Globus pallidus (tissue), 1 donor: ENCODE results near the gene CLSTN2.

Experiments used
- DNase-seq: peaks from one replicate; pipeline ENCODE4 v3.0.0-alpha.2; 2015; ENCODE audit warnings: low spot score

The CLSTN2 gene

DNA sequence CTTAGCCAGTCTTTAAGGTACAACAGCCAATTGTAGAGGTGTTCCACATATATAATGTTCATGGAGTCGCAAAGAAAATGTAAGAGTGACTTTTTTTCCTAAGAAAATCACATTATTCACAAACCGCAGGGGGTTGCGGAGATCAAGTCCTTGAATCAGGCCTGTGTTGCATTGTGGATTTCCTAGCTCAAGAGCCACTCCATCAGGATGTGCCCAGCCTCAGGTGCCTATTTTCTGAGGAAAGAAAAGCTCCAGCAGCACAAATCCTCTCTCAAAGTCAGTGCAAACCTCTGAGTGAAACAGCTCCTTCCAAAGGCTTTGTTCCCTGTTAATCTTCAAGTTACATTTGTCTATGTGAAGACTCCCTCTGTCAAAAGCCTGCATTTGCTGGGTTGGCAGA, 349.4 kb downstream of the CLSTN2 start:
- no peak for DNase-seq

DNA sequence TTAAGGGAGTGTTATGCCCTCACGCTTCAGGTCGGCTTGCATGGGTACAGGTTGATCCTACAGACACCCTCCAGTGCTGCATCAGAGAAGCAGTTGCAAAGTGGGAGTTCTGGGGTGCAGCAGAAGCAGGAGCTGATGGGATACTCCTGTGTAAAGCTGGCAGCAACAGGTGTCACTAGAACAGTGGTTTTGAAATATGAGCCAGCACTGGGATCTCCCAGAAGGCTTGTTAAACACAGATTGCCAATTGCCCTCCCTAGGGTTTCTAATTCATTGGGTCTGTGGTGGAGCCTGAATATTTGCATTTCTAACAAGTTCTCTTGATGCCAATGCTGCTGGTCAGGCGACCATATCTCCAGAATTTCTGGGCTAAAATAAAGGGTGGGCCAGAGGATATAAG, 350.4 kb downstream of the CLSTN2 start:
- DNase-seq, result no peak

GRCh38 chr3:140288595-140288994, 353.6 kb downstream of the CLSTN2 start:
- no peak for DNase-seq

DNA sequence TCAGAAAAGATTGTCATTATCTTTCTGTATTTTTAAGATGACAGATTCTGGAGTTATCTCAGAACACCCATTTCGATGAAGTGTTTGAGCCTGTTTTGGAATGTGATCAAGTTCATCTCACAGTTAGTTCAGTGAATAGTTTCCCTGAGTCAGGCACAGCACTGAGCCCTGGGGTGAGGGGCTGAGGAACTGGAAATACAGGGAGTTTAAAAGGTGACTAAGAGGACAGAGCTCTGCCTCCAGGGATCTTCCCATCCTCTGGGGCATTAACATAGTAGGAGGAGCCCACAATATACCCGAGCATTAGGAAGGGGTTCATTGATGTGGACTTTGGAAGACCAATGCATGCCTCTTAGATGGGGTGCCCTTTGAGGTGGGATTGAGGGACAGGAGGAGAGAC, 355.1 kb downstream of the CLSTN2 start:
- DNase-seq, result no peak

GRCh38 chr3:140292170-140292569, 357.2 kb downstream of the CLSTN2 start:
- no peak for DNase-seq

- peak; percentile 9 for DNase-seq
These were observed 357.7 kb downstream of the CLSTN2 start for GRCh38 chr3:140292684-140293083.

DNA sequence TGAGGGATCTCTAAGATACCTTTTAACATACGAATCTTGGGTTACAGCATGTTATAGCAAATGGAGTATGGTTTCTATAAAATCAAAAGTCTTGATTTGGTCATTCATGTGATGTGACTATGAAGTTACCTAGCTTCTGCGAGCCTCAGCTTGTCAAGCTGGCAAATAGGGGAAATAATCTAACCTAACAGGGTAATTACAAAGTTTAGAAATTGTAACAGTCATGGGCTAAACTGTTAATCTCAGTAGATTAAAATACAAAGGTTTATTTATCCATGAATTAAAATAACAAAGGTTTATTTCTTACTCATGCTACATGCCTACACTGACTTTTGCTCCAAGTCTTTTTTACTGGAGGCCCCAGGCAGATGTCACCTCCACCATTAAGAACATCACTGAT, 359.1 kb downstream of the CLSTN2 start:
- no peak for DNase-seq

- no peak for DNase-seq
These were observed 361.9 kb downstream of the CLSTN2 start for GRCh38 chr3:140296796-140297352.

DNA sequence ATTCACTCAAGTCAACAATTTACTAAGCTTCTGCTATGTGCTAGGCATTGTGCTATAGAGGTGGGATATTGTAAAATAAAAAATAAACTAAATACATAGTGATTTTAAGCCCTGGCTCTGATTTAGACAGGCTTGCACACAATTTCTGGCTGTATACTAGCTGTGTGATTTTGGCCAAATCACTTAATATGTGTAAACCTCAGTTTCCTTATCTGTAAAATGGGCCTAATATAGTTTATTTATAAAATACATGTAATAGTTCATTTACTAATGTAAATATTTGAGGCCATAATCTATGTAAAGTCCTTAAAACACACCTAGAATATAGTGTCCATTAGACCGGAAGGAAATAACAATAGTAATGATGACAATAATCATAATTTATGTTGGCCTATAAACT, 363.1 kb downstream of the CLSTN2 start:
- DNase-seq, result no peak

DNA sequence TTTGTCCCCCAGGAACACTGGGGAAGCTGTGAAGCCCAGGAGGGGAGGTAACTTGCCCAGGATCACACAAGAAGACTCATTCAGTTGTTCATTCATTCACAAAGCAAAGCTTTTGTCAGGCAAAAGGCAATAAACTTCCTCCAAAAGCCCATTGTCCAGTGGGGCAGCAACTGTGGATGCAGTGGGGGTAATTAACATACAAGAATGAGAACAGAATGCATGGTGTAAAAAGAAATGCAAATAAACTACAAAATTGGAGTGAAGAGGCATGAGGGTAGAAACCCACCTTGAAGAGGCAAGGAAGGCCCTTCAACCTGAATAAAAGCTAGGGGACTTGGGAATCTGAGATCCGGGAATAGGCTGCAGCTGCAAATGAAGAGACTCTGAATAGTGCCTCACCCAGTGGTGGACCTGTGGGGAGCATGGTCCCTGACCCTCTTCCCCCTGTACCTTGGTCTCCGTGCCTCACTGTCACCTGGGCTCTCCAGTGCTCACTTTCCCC, 363.6 kb downstream of the CLSTN2 start:
- no peak for DNase-seq

DNA sequence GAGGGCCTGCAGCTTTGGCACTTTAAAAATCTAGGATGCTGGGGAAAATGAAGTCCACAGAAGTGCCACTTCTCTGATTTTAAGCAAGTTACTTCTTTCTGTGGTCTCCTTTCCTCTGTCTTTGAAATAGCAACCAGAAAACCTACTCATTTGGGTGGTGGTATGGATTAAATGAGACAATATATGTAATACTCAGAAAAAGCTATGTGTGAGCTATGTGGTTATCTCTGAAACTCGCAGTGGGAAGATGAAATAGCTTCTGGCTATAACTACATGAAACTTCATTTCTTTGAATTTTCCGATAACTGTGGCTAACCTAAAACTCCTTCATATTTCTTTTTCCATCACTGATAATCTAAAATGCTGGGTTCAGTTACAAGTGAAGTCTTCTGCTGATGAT, 368.9 kb downstream of the CLSTN2 start:
- no peak for DNase-seq

DNA sequence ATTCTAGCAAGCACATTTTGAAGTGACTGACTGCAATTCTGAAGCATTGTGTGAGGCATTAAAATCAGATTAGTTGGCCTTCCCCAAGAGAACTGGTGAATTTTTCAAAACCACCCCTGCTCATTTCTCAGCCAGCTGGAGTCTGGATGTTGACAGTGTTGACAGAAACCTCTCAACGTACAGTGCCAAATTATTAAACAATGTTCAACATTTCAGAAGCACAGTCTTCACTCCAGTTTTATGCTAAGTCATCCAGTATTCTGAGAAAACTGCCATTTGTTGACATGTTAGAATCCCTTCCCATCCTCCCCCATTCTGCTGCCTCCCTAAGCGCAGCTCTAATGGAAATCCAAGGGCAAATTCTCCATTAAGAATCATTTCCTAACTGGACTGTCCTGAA, 373.6 kb downstream of the CLSTN2 start:
- DNase-seq, result no peak

DNA sequence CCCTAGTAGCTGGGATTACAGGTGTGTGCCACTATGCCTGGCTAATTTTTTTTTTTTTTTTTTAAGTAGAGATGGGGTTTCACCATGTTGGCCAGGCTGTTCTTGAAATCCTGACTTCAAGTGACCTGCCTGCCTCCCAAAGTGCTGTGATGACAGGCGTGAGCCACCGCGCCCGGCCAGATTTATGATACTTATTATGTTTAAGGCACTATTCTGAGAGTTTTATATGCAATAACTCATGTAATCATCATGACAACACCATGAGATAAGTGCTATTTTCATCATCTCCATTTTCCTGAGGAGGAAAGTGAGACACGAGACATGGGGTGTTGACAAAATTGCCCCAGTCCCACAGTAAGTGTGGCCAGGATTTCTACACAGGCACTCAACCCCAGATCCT, 376.4 kb downstream of the CLSTN2 start:
- DNase-seq, result no peak

- DNase-seq, result no peak
These were observed 381.0 kb downstream of the CLSTN2 start for GRCh38 chr3:140315955-140316354.

- no peak for DNase-seq
These were observed 381.5 kb downstream of the CLSTN2 start for GRCh38 chr3:140316466-140316865.

GRCh38 chr3:140316868-140317400, 381.9 kb downstream of the CLSTN2 start:
- DNase-seq, result no peak

DNA sequence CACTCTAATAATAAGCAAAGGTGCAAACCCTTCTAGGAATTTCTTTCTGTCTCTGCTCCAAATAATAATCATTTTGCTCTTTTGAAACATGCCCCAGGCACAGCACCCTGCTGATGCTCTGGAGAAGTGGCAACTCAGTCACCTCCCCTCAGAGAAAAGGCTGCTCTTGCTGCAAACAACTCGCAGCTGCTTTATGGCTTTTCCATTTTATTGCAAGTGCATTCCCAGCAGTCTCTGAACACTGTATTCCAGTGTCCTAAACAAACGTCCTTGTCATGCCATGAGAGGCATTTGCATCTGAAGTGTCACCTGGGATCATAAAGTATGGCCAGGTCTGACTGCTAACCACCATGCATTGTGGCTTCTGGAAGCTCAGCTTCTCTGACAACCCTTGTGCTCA, 384.8 kb downstream of the CLSTN2 start:
- DNase-seq, result no peak

- no peak for DNase-seq
These were observed 388.6 kb downstream of the CLSTN2 start for GRCh38 chr3:140323561-140323960.

DNA sequence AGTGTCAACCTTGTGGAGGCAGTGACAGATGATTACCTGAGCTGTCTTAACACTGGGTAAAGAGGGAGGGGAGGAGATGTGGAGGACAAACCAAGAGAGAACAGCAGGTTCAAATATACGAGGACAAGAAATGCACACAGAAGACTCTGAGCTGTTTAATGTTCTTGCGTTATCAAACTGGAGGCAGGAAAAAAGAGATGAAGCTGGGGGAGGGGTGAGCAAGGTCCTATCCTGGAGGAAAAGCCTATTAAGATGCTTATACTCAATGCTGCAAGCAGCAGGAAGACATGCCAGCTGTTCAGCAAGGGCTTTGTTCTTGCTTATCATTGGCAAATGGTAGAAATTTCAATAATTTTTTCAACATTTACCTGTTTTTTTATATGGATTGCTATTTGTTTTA, 397.1 kb downstream of the CLSTN2 start:
- DNase-seq, result no peak

- DNase-seq, result no peak
These were observed 399.3 kb downstream of the CLSTN2 start for GRCh38 chr3:140334132-140334929.

DNA sequence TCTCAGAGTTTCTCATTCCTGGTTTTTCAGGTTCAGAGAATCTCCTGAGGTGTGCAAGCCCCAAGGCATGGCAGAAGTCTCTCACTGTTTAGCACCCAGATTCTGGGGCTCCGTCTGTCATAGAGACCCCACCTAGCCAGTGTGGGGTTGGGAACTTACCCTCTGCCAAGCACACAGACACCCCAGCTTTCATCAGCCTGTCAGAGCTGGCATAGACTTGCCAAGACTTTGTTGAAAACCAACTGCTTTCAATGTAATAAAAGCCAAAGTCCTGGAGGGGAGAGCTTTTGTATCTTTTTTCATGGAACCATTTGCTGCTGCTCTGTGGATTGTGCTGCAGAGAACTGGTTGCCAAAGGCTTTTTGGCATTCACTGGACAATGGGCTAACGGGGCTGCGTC, 401.5 kb downstream of the CLSTN2 start:
- DNase-seq, result no peak

DNA sequence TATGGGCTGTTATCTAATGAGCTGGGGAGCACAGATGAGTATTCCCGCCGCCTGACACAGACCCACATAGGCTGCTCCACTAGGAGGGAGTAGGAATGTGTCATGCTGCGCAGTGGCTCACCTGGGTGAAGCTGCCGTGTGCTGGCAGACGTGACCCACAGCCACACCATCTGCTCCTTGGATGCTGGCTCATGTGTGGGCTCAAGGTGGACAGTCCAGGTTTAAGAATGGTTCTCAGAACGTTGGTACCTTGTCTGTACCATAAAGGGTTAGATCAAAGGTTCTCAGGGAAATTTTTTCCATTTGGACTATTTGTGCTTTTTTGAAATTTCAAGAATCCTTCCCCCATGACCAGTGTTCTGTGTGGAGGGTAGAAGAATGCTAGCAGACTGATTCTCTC, 403.9 kb downstream of the CLSTN2 start:
- DNase-seq, result no peak

DNA sequence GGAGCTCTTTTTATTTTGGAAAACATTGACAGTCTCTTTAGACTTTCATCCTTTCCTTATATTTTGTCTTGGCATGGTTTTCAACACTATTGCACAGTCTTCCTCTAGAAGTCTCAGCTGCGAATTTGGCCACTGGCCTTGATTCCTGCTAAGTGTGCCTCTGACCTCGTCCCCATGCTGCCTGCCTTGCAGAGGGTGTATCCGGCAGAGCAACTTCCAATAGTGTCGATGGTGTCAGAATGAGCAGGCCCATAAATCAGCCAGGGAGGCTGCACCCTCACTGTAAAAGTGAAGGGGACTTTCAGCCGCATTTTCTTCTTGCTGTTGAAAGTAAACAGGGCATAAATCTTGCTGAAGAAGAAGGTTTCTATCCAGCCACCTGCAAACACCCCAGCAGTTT, 406.2 kb downstream of the CLSTN2 start:
- no peak for DNase-seq
